Trophoblast cell (in vitro differentiated cells and primary cell): ENCODE measurements around the gene TADA1.
A peak's percentile ranks its signal among the peaks of the same experiment; 100 is the strongest.
"Not testable (repeated sequence)": the region's sequence is repeated elsewhere in the genome, so short reads cannot be mapped to it uniquely, and the experiment has no call there.

ENCODE experiments used
- DNase-seq, 2 donors: peaks; one replicate each; pipeline ENCODE4 v3.0.0-alpha.2; 2016
- H2AFZ ChIP-seq: 2 replicates; pipeline ENCODE4 v1.6.1; 2013; ENCODE audit warnings: low read length, moderate library complexity, mild to moderate bottlenecking; ENCODE audit not compliant: insufficient read depth, poor library complexity
- H2AK5ac ChIP-seq: 2 replicates; pipeline ENCODE4 v1.6.1; 2013; ENCODE audit warnings: mild to moderate bottlenecking, low read length
- H2BK120ac ChIP-seq: 2 replicates; pipeline ENCODE4 v1.6.1; 2013; ENCODE audit warnings: low read length, mild to moderate bottlenecking, moderate library complexity; ENCODE audit not compliant: insufficient read depth, poor library complexity
- H2BK12ac ChIP-seq: 2 replicates; pipeline ENCODE4 v1.6.1; 2013; ENCODE audit warnings: mild to moderate bottlenecking, low read length, moderate library complexity
- H2BK5ac ChIP-seq: 2 replicates; pipeline ENCODE4 v1.6.1; 2013; ENCODE audit warnings: low read length, low read depth, moderate library complexity, mild to moderate bottlenecking; ENCODE audit not compliant: poor library complexity
- H3K14ac ChIP-seq: 2 replicates; pipeline ENCODE4 v1.6.1; 2013; ENCODE audit warnings: mild to moderate bottlenecking, low read length
- H3K18ac ChIP-seq: 2 replicates; pipeline ENCODE4 v1.6.1; 2013; ENCODE audit warnings: mild to moderate bottlenecking, low read length
- H3K23ac ChIP-seq: 2 replicates; pipeline ENCODE4 v1.6.1; 2013; ENCODE audit warnings: low read length
- H3K27ac ChIP-seq: 2 replicates; pipeline ENCODE4 v1.5.1; 2013; ENCODE audit warnings: low read depth, mild to moderate bottlenecking, inconsistent platforms, low read length, moderate library complexity
- H3K27me3 ChIP-seq: 2 replicates; pipeline ENCODE4 v1.6.1; 2013; ENCODE audit warnings: inconsistent platforms, mild to moderate bottlenecking, low read length, moderate library complexity; ENCODE audit not compliant: insufficient read depth
- H3K36me3 ChIP-seq, 2 experiments: 1 replicate in 1 of 2; 2 replicates in 1 of 2; pipeline ENCODE4 v1.6.1; 2013; ENCODE audit warnings: low read length in 2 of 2, mild to moderate bottlenecking in 2 of 2, moderate library complexity in 1 of 2; ENCODE audit not compliant: insufficient read depth in 2 of 2, control insufficient read depth in 1 of 2
- H3K4ac ChIP-seq: 2 replicates; pipeline ENCODE4 v1.6.1; 2013; ENCODE audit warnings: low read depth, mild to moderate bottlenecking, low read length, moderate library complexity
- H3K4me1 ChIP-seq, 2 experiments: 1 replicate in 1 of 2; 2 replicates in 1 of 2; pipeline ENCODE4 v1.6.1; 2013; ENCODE audit warnings: low read length in 2 of 2, mild to moderate bottlenecking in 2 of 2, moderate library complexity in 1 of 2; ENCODE audit not compliant: insufficient read depth in 2 of 2, control insufficient read depth in 1 of 2
- H3K4me2 ChIP-seq: 2 replicates; pipeline ENCODE4 v1.6.1; 2013; ENCODE audit warnings: inconsistent platforms, mild to moderate bottlenecking, low read length, moderate library complexity
- H3K4me3 ChIP-seq: 2 replicates; pipeline ENCODE4 v1.5.1; 2013; ENCODE audit warnings: mild to moderate bottlenecking, low read depth, low read length, inconsistent platforms
- H3K79me1 ChIP-seq: one replicate; pipeline ENCODE4 v1.6.1; 2013; ENCODE audit warnings: low read length
- H3K79me2 ChIP-seq: 2 replicates; pipeline ENCODE4 v1.6.1; 2013; ENCODE audit warnings: low read length, mild to moderate bottlenecking; ENCODE audit not compliant: control insufficient read depth, insufficient read depth, poor library complexity
- H3K9ac ChIP-seq: 2 replicates; pipeline ENCODE4 v1.6.1; 2013; ENCODE audit warnings: mild to moderate bottlenecking, low read length
- H3K9me3 ChIP-seq: 2 replicates; pipeline ENCODE4 v1.6.1; 2013; ENCODE audit warnings: low read depth, mild to moderate bottlenecking, control low read depth, inconsistent platforms, low read length; ENCODE audit not compliant: insufficient read depth
- H4K12ac ChIP-seq: 2 replicates; pipeline ENCODE4 v1.6.1; 2013; ENCODE audit warnings: low read depth, mild to moderate bottlenecking, low read length, moderate library complexity
- H4K8ac ChIP-seq: 2 replicates; pipeline ENCODE4 v1.6.1; 2013; ENCODE audit warnings: low read depth, mild to moderate bottlenecking, low read length, moderate library complexity
- H4K91ac ChIP-seq: one replicate; pipeline ENCODE4 v1.6.1; 2013; ENCODE audit warnings: low read depth, mild to moderate bottlenecking, low read length, moderate library complexity
- WGBS: extraction: QIAGEN DNeasy Blood & Tissue Kit; methylation state at CpG from one replicate; pipeline ENCODE4 v1.1.7; 2013; ENCODE audit warnings: missing lambda C conversion rate; ENCODE audit not compliant: insufficient read length, insufficient coverage; ENCODE audit errors: extremely low coverage; 5-methylcytosine and 5-hydroxymethylcytosine counted together

TADA1 gene

GRCh38 chr1:166884971-166885370 lies 8.9 kb upstream of the TADA1 start:
- no peak overlapping the region for H3K4me2 ChIP-seq

GRCh38 chr1:166884040-166884642 lies 8.1 kb upstream of the TADA1 start:
- peak overlapping the region; percentile 35 for H3K4me2 ChIP-seq
- no peak overlapping the region for H2AFZ ChIP-seq
- no peaks in the 10 kb centered on the region for H3K79me1 ChIP-seq
- no peaks in the 10 kb centered on the region for H3K36me3 ChIP-seq
- no peaks in the 10 kb centered on the region for H3K9me3 ChIP-seq
- H3K18ac ChIP-seq: no peak overlapping the region
- no peak overlapping the region for H3K23ac ChIP-seq
- H4K12ac ChIP-seq: no peak overlapping the region
- no peak overlapping the region for H3K4ac ChIP-seq
- no peak overlapping the region for H2BK5ac ChIP-seq
- no peak overlapping the region for H4K91ac ChIP-seq
- H2AK5ac ChIP-seq: no peak overlapping the region
- no peak overlapping the region for H3K9ac ChIP-seq
- peaks cover 0 to 5% of the 10 kb centered on the region in 2 experiments for H3K4me1 ChIP-seq
- H2BK12ac ChIP-seq: no peak overlapping the region
- WGBS: no CpG with 5 or more reads among the region's 44 CpGs
- H2BK120ac ChIP-seq: no peak overlapping the region
- no peak overlapping the region for H3K14ac ChIP-seq
- DNase-seq: peak; percentile 33 to 69
- no peak overlapping the region for H4K8ac ChIP-seq
- H3K27me3 ChIP-seq: peaks cover 5% of the 10 kb centered on the region
- no peak overlapping the region for H3K27ac ChIP-seq
- H3K4me3 ChIP-seq: no peak overlapping the region
- no peaks in the 10 kb centered on the region for H3K79me2 ChIP-seq

More at GRCh38 chr1:166884971-166885370, 8.9 kb upstream of the TADA1 start:
- Histone ChIP-seq H3K27ac (no peak overlapping the region), H3K18ac (no peak overlapping the region), H4K91ac (no peak overlapping the region), H3K4ac (no peak overlapping the region), H2BK5ac (no peak overlapping the region), H3K4me1 (peaks cover 0 to 5% of the 10 kb centered on the region in 2 experiments), H3K4me3 (no peak overlapping the region), H3K79me2 (no peaks in the 10 kb centered on the region), H2BK12ac (no peak overlapping the region), H2AK5ac (no peak overlapping the region), H3K79me1 (no peaks in the 10 kb centered on the region), H2BK120ac (no peak overlapping the region), H3K36me3 (no peaks in the 10 kb centered on the region), H3K9ac (no peak overlapping the region), H3K14ac (no peak overlapping the region), H3K27me3 (peaks cover 5% of the 10 kb centered on the region), H4K8ac (no peak overlapping the region), H4K12ac (no peak overlapping the region), H3K23ac (no peak overlapping the region), H2AFZ (no peak overlapping the region), H3K9me3 (no peaks in the 10 kb centered on the region)
- WGBS: no CpG with 5 or more reads among the region's 3 CpGs
- DNase-seq: no peak

GRCh38 chr1:166882893-166883292 lies 6.8 kb upstream of the TADA1 start:
- peaks cover 0 to 5% of the 10 kb centered on the region in 2 experiments for H3K4me1 ChIP-seq
- no peak overlapping the region for H3K14ac ChIP-seq
- H3K27me3 ChIP-seq: peaks cover 5% of the 10 kb centered on the region
- H3K27ac ChIP-seq: no peak overlapping the region
- H3K79me1 ChIP-seq: no peaks in the 10 kb centered on the region
- H3K4me3 ChIP-seq: no peak overlapping the region
- H2BK12ac ChIP-seq: no peak overlapping the region
- H3K4ac ChIP-seq: no peak overlapping the region
- no peaks in the 10 kb centered on the region for H3K79me2 ChIP-seq
- no peak overlapping the region for H2BK5ac ChIP-seq
- H4K12ac ChIP-seq: no peak overlapping the region
- H2AFZ ChIP-seq: no peak overlapping the region
- H3K9me3 ChIP-seq: no peaks in the 10 kb centered on the region
- H3K18ac ChIP-seq: no peak overlapping the region
- H4K91ac ChIP-seq: no peak overlapping the region
- H4K8ac ChIP-seq: no peak overlapping the region
- H3K4me2 ChIP-seq: no peak overlapping the region
- no peak overlapping the region for H3K23ac ChIP-seq
- no CpG with 5 or more reads among the region's 2 CpGs for WGBS
- H2BK120ac ChIP-seq: no peak overlapping the region
- H3K9ac ChIP-seq: no peak overlapping the region
- no peak overlapping the region for H2AK5ac ChIP-seq
- H3K36me3 ChIP-seq: no peaks in the 10 kb centered on the region
- no peak for DNase-seq

GRCh38 chr1:166878173-166878917 lies 2.3 kb upstream of the TADA1 start:
- WGBS: no CpG with 5 or more reads among the region's 21 CpGs
- H3K4me3 ChIP-seq: not testable (repeated sequence)

More at GRCh38 chr1:166878173-166878917, 2.3 kb upstream of the TADA1 start:
- not testable (repeated sequence) for H2AFZ ChIP-seq, H4K8ac ChIP-seq, H3K14ac ChIP-seq, H3K9me3 ChIP-seq, H3K27me3 ChIP-seq, H3K27ac ChIP-seq, H3K9ac ChIP-seq, H2BK120ac ChIP-seq, H4K12ac ChIP-seq, H3K4me2 ChIP-seq, H3K23ac ChIP-seq, H3K79me2 ChIP-seq, H2BK5ac ChIP-seq, H2BK12ac ChIP-seq, H3K36me3 ChIP-seq, H4K91ac ChIP-seq, H3K79me1 ChIP-seq, DNase-seq, H2AK5ac ChIP-seq, H3K18ac ChIP-seq, H3K4ac ChIP-seq, H3K4me1 ChIP-seq
